AG04449 (cell line): ENCODE data around the gene STAU1.
"Not testable (repeated sequence)": the region's sequence is repeated elsewhere in the genome, so short reads cannot be mapped to it uniquely, and the experiment has no call there.

ENCODE experiments used
- CTCF ChIA-PET: fragments of 350-600 bp; formaldehyde crosslinking; extraction: SDS; loops from one replicate; lab custom pipeline; 2021; ENCODE audit warnings: antibody characterized with exemption; lab: Yijun Ruan, JAX
- POLR2A ChIA-PET: fragments of 400-600, 350-600 bp; formaldehyde crosslinking; extraction: SDS; loops from one replicate; lab custom pipeline; 2020; ENCODE audit warnings: antibody characterized with exemption, inconsistent platforms; lab: Yijun Ruan, JAX
- DNase-seq: peaks from one replicate; pipeline ENCODE4 v3.0.0-alpha.2; 2010; ENCODE audit warnings: low read depth, low spot score
- H3K4me3 ChIP-seq: 2 replicates; pipeline ENCODE4 v1.5.1; 2011; ENCODE audit warnings: low read depth, mild to moderate bottlenecking, control low read depth, low read length
- TF ChIP-seq, protein P1 (sequence below): IDR thresholded peaks from one replicate; pipeline ENCODE4 v1.5.1; 2011; ENCODE audit warnings: mild to moderate bottlenecking, moderate library complexity, low read length, control low read depth, inconsistent platforms; ENCODE audit not compliant: insufficient read depth; ENCODE audit errors: missing control alignments

STAU1 gene

GRCh38 chr20:49210101-49210756, 22.1 kb upstream of the STAU1 start:
- ChIA-PET POLR2A (no interaction called here), CTCF (interaction anchor here (0.8 to 2.1 kb wide), 2 partner anchors 75 to 77 kb away, joined by 3 to 9 read pairs; no protein-coding TSS in a partner anchor)
- TF ChIP-seq, protein P1, sequence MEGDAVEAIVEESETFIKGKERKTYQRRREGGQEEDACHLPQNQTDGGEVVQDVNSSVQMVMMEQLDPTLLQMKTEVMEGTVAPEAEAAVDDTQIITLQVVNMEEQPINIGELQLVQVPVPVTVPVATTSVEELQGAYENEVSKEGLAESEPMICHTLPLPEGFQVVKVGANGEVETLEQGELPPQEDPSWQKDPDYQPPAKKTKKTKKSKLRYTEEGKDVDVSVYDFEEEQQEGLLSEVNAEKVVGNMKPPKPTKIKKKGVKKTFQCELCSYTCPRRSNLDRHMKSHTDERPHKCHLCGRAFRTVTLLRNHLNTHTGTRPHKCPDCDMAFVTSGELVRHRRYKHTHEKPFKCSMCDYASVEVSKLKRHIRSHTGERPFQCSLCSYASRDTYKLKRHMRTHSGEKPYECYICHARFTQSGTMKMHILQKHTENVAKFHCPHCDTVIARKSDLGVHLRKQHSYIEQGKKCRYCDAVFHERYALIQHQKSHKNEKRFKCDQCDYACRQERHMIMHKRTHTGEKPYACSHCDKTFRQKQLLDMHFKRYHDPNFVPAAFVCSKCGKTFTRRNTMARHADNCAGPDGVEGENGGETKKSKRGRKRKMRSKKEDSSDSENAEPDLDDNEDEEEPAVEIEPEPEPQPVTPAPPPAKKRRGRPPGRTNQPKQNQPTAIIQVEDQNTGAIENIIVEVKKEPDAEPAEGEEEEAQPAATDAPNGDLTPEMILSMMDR = no peak
- no peak overlapping the region for H3K4me3 ChIP-seq
- DNase-seq = no peak

DNA sequence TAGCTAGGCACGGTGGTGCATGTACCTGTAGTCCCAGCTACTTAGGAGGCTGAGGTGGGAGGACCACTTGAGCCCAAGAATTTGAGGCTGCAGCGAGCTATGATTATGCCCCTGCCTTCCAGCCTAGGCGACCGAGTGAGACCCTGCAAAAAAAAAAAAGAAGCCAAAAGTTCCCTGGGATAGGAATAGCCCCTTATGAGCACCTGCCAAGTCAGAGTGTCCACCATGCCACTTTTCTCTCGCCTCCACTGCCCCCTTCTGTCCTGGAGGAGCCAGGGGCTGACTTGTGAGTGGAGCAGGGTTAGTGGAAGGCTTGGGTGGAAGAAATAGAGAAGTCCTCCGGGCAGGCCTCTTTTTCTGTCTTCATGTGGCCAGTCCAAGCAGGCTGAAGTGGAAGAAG, 18.9 kb upstream of the STAU1 start:
- POLR2A ChIA-PET = no interaction called here
- TF ChIP-seq, protein P1 = no peak
- CTCF ChIA-PET = interaction anchor here (4.8 kb wide), 1 partner anchor 10 kb away, joined by 53 read pairs; the partner anchor contains the start of gene DDX27
- no peak for DNase-seq
- no peak overlapping the region for H3K4me3 ChIP-seq

- POLR2A ChIA-PET = no interaction called here
Observed at GRCh38 chr20:49203746-49204145, 15.6 kb upstream of the STAU1 start.

DNA sequence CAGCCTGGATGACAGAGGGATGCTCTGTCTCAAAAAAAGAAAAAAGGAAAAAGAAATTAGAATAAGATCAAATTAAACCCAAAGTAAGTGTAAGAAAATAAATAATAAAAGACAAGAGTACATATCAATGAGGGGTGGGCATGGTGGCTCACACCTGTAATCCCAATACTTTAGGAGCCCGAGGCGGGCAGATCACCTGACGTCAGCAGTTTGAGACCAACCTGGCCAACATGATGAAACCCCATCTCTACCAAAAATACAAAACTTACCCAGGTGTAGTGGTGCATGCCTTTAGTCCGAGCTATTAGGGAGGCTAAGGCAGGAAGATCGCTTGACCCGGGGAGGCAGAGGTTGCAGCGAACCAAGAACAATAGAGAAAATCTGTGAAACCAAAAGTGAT, 14.9 kb upstream of the STAU1 start:
- ChIA-PET CTCF (interaction anchor here (9.1 kb wide), 1 partner anchor 14 kb away, joined by 63 read pairs; no protein-coding TSS in a partner anchor), POLR2A (no interaction called here)
- TF ChIP-seq, protein P1 = no peak
- no peak overlapping the region for H3K4me3 ChIP-seq
- DNase-seq = no peak

More at GRCh38 chr20:49203746-49204145, 15.6 kb upstream of the STAU1 start:
- DNase-seq = no peak
- TF ChIP-seq, protein P1 = no peak
- H3K4me3 ChIP-seq = no peak overlapping the region
- CTCF ChIA-PET = interaction anchor here (9.1 kb wide), 1 partner anchor 13 kb away, joined by 63 read pairs; no protein-coding TSS in a partner anchor

DNA sequence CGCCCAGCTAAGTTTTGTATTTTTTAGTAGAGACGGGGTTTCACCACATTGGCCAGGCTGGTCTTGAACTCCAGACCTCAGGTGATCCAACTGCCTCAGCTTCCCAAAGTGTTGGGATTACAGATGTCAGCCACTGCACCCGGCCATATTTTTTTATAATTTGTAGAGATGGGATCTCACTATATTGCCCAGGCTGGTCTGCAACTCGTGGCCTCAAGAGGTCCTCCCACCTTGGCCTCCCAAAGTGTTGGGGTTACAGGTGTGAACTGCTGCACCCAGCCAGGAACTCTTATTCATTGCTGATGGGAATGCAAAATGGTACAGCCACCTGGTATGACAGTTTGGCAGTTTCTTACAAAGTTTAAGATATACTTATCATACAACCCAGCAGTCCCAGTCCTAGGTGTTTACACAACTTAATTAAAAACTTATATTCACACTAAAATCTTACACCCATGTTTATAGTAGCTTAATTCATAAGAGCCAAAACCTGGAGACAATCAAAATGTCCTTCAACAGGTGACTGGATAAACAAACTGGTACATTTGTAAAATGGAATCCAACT, 11.7 kb upstream of the STAU1 start:
- ChIA-PET CTCF (interaction anchor here (9.1 kb wide), 1 partner anchor 17 kb away, joined by 63 read pairs; no protein-coding TSS in a partner anchor), POLR2A (no interaction called here)
- DNase-seq = no peak
- TF ChIP-seq, protein P1 = no peak
- H3K4me3 ChIP-seq = no peak overlapping the region

GRCh38 chr20:49192944-49193518, 4.9 kb upstream of the STAU1 start:
- H3K4me3 ChIP-seq, DNase-seq, POLR2A ChIA-PET, CTCF ChIA-PET: not testable (repeated sequence)
